NT2/D1 (cell line): ENCODE data around the gene INPP5K.

ENCODE experiments used
- DNase-seq: peaks from one replicate; pipeline ENCODE4 v3.0.0-alpha.2; 2011; ENCODE audit warnings: low read depth, low spot score
- H3K27me3 ChIP-seq: 2 replicates; pipeline ENCODE4 v1.6.0; 2011; ENCODE audit warnings: mild to moderate bottlenecking; ENCODE audit not compliant: insufficient read length, insufficient read depth
- H3K36me3 ChIP-seq: 2 replicates; pipeline ENCODE4 v1.6.1; 2011; ENCODE audit warnings: mild to moderate bottlenecking, low read length, mixed read lengths; ENCODE audit not compliant: insufficient read depth, insufficient read length
- H3K4me1 ChIP-seq: 2 replicates; pipeline ENCODE4 v1.5.1; 2011; ENCODE audit not compliant: insufficient read depth, insufficient read length
- H3K4me3 ChIP-seq: 2 replicates; pipeline ENCODE4 v1.5.1; 2011; ENCODE audit warnings: low read depth; ENCODE audit not compliant: insufficient read length
- H3K9ac ChIP-seq: 2 replicates; pipeline ENCODE4 v1.6.0; 2011; ENCODE audit warnings: low read depth; ENCODE audit not compliant: insufficient read length
- H3K9me3 ChIP-seq: 2 replicates; pipeline ENCODE4 v1.5.1; 2011; ENCODE audit warnings: mild to moderate bottlenecking, low read length; ENCODE audit not compliant: insufficient read depth
- SUZ12 ChIP-seq: IDR thresholded peaks from 2 replicates; pipeline ENCODE4 v1.6.1; 2011; ENCODE audit not compliant: insufficient read length, insufficient read depth; ENCODE audit errors: extremely low read depth
- YY1 ChIP-seq: IDR thresholded peaks from 2 replicates; pipeline ENCODE4 v1.6.1; 2011; ENCODE audit not compliant: insufficient read length, insufficient read depth
- ZNF274 ChIP-seq: IDR thresholded peaks from 2 replicates; pipeline ENCODE4 v1.6.1; 2011; ENCODE audit warnings: mild to moderate bottlenecking, low read depth, low read length

The INPP5K gene

GRCh38 chr17:1522626-1523025 is 6.2 kb upstream of the INPP5K start:
- Histone ChIP-seq H3K9me3 (no peaks in the 10 kb centered on the region), H3K36me3 (peaks cover 64% of the 10 kb centered on the region), H3K4me3 (no peak overlapping the region), H3K27me3 (no peaks in the 10 kb centered on the region), H3K9ac (no peak overlapping the region), H3K4me1 (no peaks in the 10 kb centered on the region)
- TF ChIP-seq YY1 = no peak
- no peak for DNase-seq

GRCh38 chr17:1521086-1521640 is 4.8 kb upstream of the INPP5K start:
- Histone ChIP-seq H3K4me3 (no peak overlapping the region), H3K4me1 (no peaks in the 10 kb centered on the region), H3K27me3 (no peaks in the 10 kb centered on the region), H3K9me3 (no peaks in the 10 kb centered on the region), H3K36me3 (peaks cover 52% of the 10 kb centered on the region), H3K9ac (no peak overlapping the region)
- no peak for TF ChIP-seq ZNF274
- TF ChIP-seq SUZ12 = no peak
- no peak for TF ChIP-seq YY1
- no peak for DNase-seq

DNA sequence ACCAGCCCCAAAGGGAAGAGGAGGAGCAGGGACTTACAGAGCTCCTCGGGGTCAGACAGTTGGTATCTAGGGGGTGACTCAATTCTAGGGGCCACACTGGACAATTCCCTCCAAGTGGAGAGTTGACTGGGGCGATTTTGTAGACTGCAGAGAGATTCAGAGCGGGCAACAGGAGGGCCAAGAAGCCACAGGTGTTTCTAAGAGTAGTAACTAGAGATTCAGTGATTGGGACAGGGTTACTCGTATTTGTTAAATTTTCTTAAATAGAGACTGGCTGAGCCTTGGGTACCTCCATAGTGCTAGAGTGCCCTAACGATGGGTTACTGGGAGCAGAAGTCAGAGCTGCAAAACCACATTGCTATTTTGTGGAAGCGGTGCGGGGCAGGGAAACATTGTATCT is 3.3 kb upstream of the INPP5K start:
- TF ChIP-seq SUZ12 = no peak
- TF ChIP-seq ZNF274 = no peak
- no peak for TF ChIP-seq YY1
- H3K9ac ChIP-seq = no peak overlapping the region
- H3K36me3 ChIP-seq = peaks cover 46% of the 10 kb centered on the region
- H3K4me3 ChIP-seq = no peak overlapping the region
- DNase-seq = no peak
- no peaks in the 10 kb centered on the region for H3K4me1 ChIP-seq
- H3K27me3 ChIP-seq = no peaks in the 10 kb centered on the region
- H3K9me3 ChIP-seq = no peaks in the 10 kb centered on the region

GRCh38 chr17:1518410-1518809 is 2.0 kb upstream of the INPP5K start:
- H3K27me3 ChIP-seq = no peaks in the 10 kb centered on the region

DNA sequence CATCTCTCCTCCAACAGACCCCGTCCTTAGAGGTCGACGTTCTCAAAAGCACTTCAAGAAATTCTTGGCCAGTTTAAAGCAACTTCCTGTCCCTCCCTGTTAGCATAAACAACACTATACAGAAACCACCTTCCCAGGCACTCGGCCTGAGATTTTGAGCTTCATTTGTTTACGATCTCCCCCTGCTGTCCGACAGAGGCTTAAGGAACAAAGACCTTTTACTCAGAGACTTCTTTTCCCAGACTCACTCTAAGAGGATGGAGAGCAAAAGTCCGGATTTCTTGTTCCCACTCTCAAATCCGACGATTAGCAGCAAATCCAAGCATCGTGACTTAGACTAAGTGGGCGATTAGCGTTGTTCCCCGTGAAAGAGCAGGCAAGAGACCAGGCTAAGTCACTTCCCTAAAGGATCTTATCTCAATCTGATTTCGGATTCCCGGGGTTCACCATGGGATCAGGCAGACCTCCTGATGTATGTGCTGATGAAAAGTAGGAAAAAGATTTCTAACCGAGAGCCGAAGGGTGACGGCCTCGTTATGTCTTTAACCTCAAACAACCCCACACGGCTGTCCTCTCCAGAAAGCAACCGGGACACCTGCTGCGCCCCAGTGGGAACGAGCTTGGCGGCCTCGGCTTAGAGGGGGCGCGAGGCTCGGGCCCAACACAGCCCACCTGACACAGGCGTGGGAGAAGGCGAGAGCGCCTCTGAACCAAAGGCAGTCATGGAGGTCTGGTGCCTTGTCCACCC is 598 bp downstream of the INPP5K start:
- peak overlapping the region; percentile 91 for H3K4me3 ChIP-seq

More at GRCh38 chr17:1518410-1518809, 2.0 kb upstream of the INPP5K start:
- no peak for DNase-seq
- Histone ChIP-seq H3K9ac (no peak overlapping the region), H3K36me3 (peaks cover 48% of the 10 kb centered on the region), H3K4me3 (no peak overlapping the region), H3K9me3 (no peaks in the 10 kb centered on the region), H3K4me1 (peaks cover 2% of the 10 kb centered on the region)
- TF ChIP-seq ZNF274 = no peak

DNA sequence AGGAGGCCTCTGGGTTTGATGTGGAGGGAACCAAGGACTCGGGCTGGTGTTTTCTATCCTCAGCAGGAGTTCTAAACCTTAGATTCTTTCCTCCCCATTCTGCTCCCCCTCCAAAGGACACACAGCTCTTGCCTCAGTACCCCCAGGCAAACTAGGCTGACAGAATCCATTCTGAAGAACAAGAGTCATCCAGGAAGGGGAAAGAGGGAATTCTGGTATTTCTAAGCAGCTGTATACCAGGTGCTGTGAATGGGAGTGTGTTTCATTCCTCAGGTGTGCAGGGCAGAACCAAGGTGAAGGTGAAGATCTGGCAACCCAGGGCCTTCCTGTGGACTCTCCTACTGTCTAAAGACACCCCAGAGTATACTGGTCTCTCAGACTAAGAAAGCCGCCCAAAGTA is 4.1 kb downstream of the INPP5K start:
- no peak overlapping the region for H3K4me3 ChIP-seq

More for the DNA sequence above, 598 bp downstream of the INPP5K start:
- Histone ChIP-seq H3K9me3 (no peaks in the 10 kb centered on the region), H3K4me1 (peaks cover 10% of the 10 kb centered on the region), H3K27me3 (no peaks in the 10 kb centered on the region), H3K36me3 (peaks cover 42% of the 10 kb centered on the region), H3K9ac (peak overlapping the region; percentile 91)
- TF ChIP-seq ZNF274 = no peak
- no peak for TF ChIP-seq SUZ12
- no peak for TF ChIP-seq YY1
- DNase-seq = peak; percentile 66

DNA sequence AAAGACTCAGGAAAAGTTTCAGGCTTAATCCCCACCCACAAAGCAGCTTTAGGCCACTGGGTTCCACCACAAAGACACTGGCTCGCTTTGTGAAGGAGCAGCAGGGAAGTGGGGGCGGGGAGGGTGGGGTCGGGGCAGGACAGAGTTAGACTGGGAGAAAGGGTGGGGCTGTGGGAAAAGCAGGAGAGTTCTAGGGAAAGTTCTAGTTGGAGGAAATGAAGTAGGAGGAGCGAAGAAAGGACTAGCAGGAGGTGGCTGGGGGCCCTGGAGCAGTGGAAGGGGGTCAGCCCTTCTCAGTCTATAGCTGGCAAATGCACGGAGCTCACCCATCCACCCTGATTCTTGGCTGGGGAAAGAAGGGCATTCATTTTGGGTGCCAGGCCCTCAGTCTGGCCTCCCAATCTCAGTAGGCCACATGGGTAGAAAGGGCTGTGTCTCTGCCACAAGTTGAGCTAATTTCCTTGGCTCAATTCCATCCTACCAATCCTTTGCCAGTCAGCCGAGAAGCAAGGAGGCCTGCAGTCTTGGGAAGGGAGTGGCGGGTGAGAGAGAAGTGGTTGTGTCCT is 4.6 kb downstream of the INPP5K start:
- no peak overlapping the region for H3K9ac ChIP-seq
- DNase-seq = no peak
- no peaks in the 10 kb centered on the region for H3K27me3 ChIP-seq
- H3K4me1 ChIP-seq = peaks cover 17% of the 10 kb centered on the region
- TF ChIP-seq SUZ12 (no peak), YY1 (no peak), ZNF274 (no peak)
- no peaks in the 10 kb centered on the region for H3K9me3 ChIP-seq
- peaks cover 23% of the 10 kb centered on the region for H3K36me3 ChIP-seq
- no peak overlapping the region for H3K4me3 ChIP-seq

More for the DNA sequence above, 4.1 kb downstream of the INPP5K start:
- no peak for TF ChIP-seq ZNF274
- TF ChIP-seq YY1 = no peak
- no peak for TF ChIP-seq SUZ12
- DNase-seq = no peak
- H3K36me3 ChIP-seq = peaks cover 23% of the 10 kb centered on the region
- no peak overlapping the region for H3K9ac ChIP-seq
- no peaks in the 10 kb centered on the region for H3K27me3 ChIP-seq
- H3K4me1 ChIP-seq = peaks cover 14% of the 10 kb centered on the region
- no peaks in the 10 kb centered on the region for H3K9me3 ChIP-seq
